ENCODE measurements around the gene FAM89B. TPM values are rescaled to one million over a fixed set of nuclear protein-coding genes. Genes with fewer than 3 reads are reported as not detected.

FAM89B gene
- total RNA-seq, 2 donors from 2014 or later: 25.7 to 51.0 TPM

GRCh38 chr11:65558002-65558929, 14.1 kb upstream of the FAM89B start, which contains the start of gene LTBP3:
LTBP3 (minus strand) TSS chr11:65558359; CDS start chr11:65557959, 400 bp downstream.
- peaks cover 7% of the 10 kb centered on the region for H3K36me3 ChIP-seq
- H3K4me3 ChIP-seq: peak within 1 kb of the TSS; percentile 57 to 70
- peaks cover 0 to 69% of the 10 kb centered on the region in 2 donors for H3K4me1 ChIP-seq
- peak within 1 kb of the TSS; percentile 98 for H3K27ac ChIP-seq
- no peaks in the 10 kb centered on the region for H3K9me3 ChIP-seq
- peak; percentile 82 for DNase-seq (ENCODE audit: low spot score)
- H3K27me3 ChIP-seq: no peaks in the 10 kb centered on the region
- no peak for TF ChIP-seq CTCF (IDR thresholded peaks at IDR 0.05)

GRCh38 chr11:65558930-65559509, 13.3 kb upstream of the FAM89B start:
- TF ChIP-seq CTCF (IDR thresholded peaks at IDR 0.05): peak in 1 of 2 donors; percentile 51
- Histone ChIP-seq H3K36me3 (no peaks in the 10 kb centered on the region), H3K4me1 (peaks cover 0 to 65% of the 10 kb centered on the region in 2 donors), H3K27me3 (no peaks in the 10 kb centered on the region), H3K4me3 (peak overlapping the region; percentile 57 to 70), H3K9me3 (no peaks in the 10 kb centered on the region), H3K27ac (peak overlapping the region; percentile 98)
- no peak for DNase-seq (ENCODE audit: low spot score)

DNA sequence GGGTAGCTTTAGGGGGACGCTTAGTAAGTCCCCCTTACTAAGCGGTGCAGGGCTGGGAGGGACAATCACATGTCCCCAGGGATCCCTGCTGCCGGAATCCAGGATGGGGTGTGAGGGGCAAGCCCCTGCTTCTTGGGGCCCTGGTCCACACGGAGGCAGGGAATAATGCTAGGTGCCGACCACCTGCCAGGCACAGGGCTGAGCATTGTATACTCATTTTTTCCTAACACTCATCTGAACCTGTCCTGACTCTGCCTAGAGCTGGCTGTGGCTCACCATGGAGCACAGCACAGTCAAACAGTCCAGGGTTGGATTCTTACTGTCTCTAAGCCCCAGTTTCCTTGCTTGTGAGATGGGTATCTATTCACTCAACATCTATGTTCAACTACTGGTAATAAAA, 12.8 kb upstream of the FAM89B start:
- Histone ChIP-seq H3K36me3 (no peaks in the 10 kb centered on the region), H3K9me3 (no peaks in the 10 kb centered on the region), H3K4me1 (peaks cover 0 to 60% of the 10 kb centered on the region in 2 donors), H3K27me3 (no peaks in the 10 kb centered on the region), H3K4me3 (no peak overlapping the region), H3K27ac (peak overlapping the region; percentile 98)
- TF ChIP-seq CTCF (IDR thresholded peaks at IDR 0.05): no peak
- DNase-seq (ENCODE audit: low spot score): no peak

GRCh38 chr11:65559951-65560537, 12.3 kb upstream of the FAM89B start:
- Histone ChIP-seq H3K27ac (peak overlapping the region; percentile 98), H3K4me3 (no peak overlapping the region), H3K9me3 (no peaks in the 10 kb centered on the region), H3K36me3 (no peaks in the 10 kb centered on the region), H3K4me1 (peaks cover 0 to 55% of the 10 kb centered on the region in 2 donors), H3K27me3 (no peaks in the 10 kb centered on the region)
- DNase-seq (ENCODE audit: low spot score): no peak
- TF ChIP-seq CTCF (IDR thresholded peaks at IDR 0.05): no peak

DNA sequence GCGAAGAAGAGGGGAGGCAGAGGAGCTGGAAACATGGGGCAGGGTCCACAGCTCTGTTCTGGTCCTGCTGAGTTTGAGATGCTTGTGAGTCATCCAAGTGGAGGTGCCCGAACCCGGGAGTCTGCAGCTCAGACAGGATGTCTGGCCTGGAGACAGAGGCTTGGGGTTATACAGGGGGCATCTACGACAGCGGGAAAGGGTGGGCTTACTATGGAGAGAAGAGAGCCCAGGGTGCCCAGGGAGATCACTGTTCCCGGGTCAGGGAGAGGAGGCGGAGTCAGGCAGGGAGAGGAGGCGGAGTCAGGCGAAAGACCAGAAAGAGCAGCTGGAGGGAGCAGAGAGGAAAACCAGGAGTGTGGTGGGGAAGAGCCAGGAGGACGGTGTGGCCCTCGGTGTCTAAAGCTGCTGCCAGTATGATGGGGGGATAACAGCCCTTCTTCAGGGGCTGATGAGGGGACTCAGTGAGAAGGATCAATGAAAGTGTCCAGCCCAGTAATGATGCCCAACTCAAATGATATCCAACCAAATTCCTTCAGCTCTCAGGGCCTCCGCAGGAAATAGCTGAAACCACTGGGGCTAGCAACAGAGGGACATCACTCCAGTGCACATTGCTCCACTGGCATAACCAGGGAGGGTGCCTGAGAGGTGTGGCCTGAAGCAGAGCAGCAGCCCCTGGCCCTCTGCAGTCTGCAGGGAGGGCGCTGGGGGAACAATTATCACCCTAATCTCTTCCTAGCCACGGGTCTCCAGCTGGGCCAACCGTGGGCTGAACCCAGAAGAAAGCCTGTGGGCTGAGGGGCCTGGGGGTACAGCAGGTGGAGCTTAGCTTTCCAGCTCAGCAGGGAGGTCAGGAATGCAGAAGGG, 11.6 kb upstream of the FAM89B start:
- Histone ChIP-seq H3K9me3 (no peaks in the 10 kb centered on the region), H3K36me3 (no peaks in the 10 kb centered on the region), H3K4me1 (peaks cover 0 to 47% of the 10 kb centered on the region in 2 donors), H3K27me3 (no peaks in the 10 kb centered on the region), H3K27ac (peak overlapping the region; percentile 98), H3K4me3 (no peak overlapping the region)
- DNase-seq (ENCODE audit: low spot score): no peak
- TF ChIP-seq CTCF (IDR thresholded peaks at IDR 0.05): no peak
